Loucy (cell line): Measurements from ENCODE around the gene PTPRA.

Experiments
- H2AFZ ChIP-seq: fragments of 200-600 bp; sonication (generic); 2 replicates; pipeline ENCODE4 v1.6.0; 2016; ENCODE audit warnings: antibody characterized with exemption, mild to moderate bottlenecking, low read length, moderate library complexity
- H3F3A ChIP-seq: fragments of 200-600 bp; 2 replicates; pipeline ENCODE4 v1.6.0; 2016; ENCODE audit warnings: antibody characterized with exemption, low read depth, mild to moderate bottlenecking
- H3K27me3 ChIP-seq: fragments of 200-600 bp; sonication (generic); 2 replicates; pipeline ENCODE4 v1.6.1; 2014; ENCODE audit warnings: low read length, mild to moderate bottlenecking; ENCODE audit not compliant: insufficient read depth, poor library complexity, severe bottlenecking
- H3K36me3 ChIP-seq: fragments of 200-600 bp; sonication (generic); 2 replicates; pipeline ENCODE4 v1.6.1; 2016; ENCODE audit warnings: low read length; ENCODE audit not compliant: insufficient read depth
- H3K4me1 ChIP-seq: fragments of 200-600 bp; sonication (generic); 2 replicates; pipeline ENCODE4 v1.5.1; 2014; ENCODE audit warnings: low read length, mild to moderate bottlenecking; ENCODE audit not compliant: insufficient read depth, poor library complexity, severe bottlenecking
- H3K4me2 ChIP-seq: fragments of 200-600 bp; sonication (generic); 2 replicates; pipeline ENCODE4 v1.6.0; 2014; ENCODE audit warnings: antibody characterized with exemption, low read length, low read depth, mild to moderate bottlenecking; ENCODE audit not compliant: poor library complexity, severe bottlenecking
- H3K4me3 ChIP-seq: fragments of 200-600 bp; sonication (generic); 2 replicates; pipeline ENCODE4 v1.5.1; 2014; ENCODE audit warnings: low read length, mild to moderate bottlenecking, mixed read lengths; ENCODE audit not compliant: poor library complexity, severe bottlenecking
- H3K79me2 ChIP-seq: fragments of 200-600 bp; sonication (generic); 2 replicates; pipeline ENCODE4 v1.6.1; 2014; ENCODE audit warnings: low read length; ENCODE audit not compliant: insufficient read depth
- H3K9ac ChIP-seq: fragments of 200-600 bp; sonication (generic); 2 replicates; pipeline ENCODE4 v1.6.0; 2014; ENCODE audit warnings: mild to moderate bottlenecking, low read depth, low read length, moderate library complexity; ENCODE audit not compliant: poor library complexity, severe bottlenecking
- H3K9me2 ChIP-seq: fragments of 200-600 bp; sonication (generic); replicated peaks from 2 replicates; pipeline ENCODE4 v1.6.1; 2016; ENCODE audit warnings: low read depth, low read length, mixed read lengths
- H3K9me3 ChIP-seq: fragments of 200-600 bp; sonication (generic); 2 replicates; pipeline ENCODE4 v1.6.1; 2014; ENCODE audit warnings: mild to moderate bottlenecking, antibody characterized with exemption, low read length, low read depth; ENCODE audit not compliant: insufficient read depth
- H4K20me1 ChIP-seq: fragments of 200-600 bp; sonication (generic); 2 replicates; pipeline ENCODE4 v1.6.0; 2014; ENCODE audit warnings: antibody characterized with exemption, low read length, mild to moderate bottlenecking; ENCODE audit not compliant: insufficient read depth, poor library complexity, severe bottlenecking
- EZH2phosphoT487 ChIP-seq: fragments of 200-600 bp; IDR thresholded peaks from 2 replicates; pipeline ENCODE4 v1.6.1; 2018; ENCODE audit warnings: antibody characterized with exemption, mild to moderate bottlenecking, moderate library complexity, borderline replicate concordance
- TF ChIP-seq, protein P1 (sequence below): fragments of 200-600 bp; sonication (generic); conservative IDR thresholded peaks from 2 replicates; pipeline ENCODE4 v1.5.1; 2014; ENCODE audit warnings: mild to moderate bottlenecking, antibody characterized with exemption, low read length

PTPRA gene

DNA sequence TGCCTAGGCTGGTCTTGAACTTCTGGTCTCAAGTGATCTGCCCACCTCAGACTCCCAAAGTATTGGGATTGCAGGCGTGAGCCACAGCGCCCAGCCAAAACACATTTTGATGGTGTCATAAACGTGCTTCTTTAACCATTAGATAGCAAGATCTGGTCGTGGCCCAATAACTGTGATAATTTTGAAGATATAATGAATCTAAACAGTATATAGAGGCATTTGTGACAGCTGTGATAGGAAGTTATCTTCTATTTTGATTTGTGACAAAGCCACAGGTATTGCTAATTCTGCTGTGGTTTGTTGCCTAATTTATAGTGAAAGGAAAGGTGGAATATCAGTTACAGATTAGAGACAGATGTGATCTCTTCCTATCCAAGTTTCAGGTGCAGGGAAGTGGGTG lies 197.4 kb downstream of the PTPRA start:
- peaks cover 17% of the 10 kb centered on the region for H3K4me1 ChIP-seq
- peak overlapping the region; percentile 84 for H3K9ac ChIP-seq
- H4K20me1 ChIP-seq: peaks cover 8% of the 10 kb centered on the region
- H3F3A ChIP-seq: no peaks in the 10 kb centered on the region
- H3K36me3 ChIP-seq: no peaks in the 10 kb centered on the region
- peak overlapping the region; percentile 89 for H3K4me2 ChIP-seq
- no peaks in the 10 kb centered on the region for H3K9me2 ChIP-seq
- H3K4me3 ChIP-seq: peak overlapping the region; percentile 82
- no peak for TF ChIP-seq EZH2phosphoT487
- TF ChIP-seq, protein P1, sequence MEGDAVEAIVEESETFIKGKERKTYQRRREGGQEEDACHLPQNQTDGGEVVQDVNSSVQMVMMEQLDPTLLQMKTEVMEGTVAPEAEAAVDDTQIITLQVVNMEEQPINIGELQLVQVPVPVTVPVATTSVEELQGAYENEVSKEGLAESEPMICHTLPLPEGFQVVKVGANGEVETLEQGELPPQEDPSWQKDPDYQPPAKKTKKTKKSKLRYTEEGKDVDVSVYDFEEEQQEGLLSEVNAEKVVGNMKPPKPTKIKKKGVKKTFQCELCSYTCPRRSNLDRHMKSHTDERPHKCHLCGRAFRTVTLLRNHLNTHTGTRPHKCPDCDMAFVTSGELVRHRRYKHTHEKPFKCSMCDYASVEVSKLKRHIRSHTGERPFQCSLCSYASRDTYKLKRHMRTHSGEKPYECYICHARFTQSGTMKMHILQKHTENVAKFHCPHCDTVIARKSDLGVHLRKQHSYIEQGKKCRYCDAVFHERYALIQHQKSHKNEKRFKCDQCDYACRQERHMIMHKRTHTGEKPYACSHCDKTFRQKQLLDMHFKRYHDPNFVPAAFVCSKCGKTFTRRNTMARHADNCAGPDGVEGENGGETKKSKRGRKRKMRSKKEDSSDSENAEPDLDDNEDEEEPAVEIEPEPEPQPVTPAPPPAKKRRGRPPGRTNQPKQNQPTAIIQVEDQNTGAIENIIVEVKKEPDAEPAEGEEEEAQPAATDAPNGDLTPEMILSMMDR: no peak
- no peaks in the 10 kb centered on the region for H3K27me3 ChIP-seq
- H3K79me2 ChIP-seq: peaks cover 16% of the 10 kb centered on the region; the same call in 1 of the 2 replicates
- H3K9me3 ChIP-seq: no peaks in the 10 kb centered on the region
- no peak overlapping the region for H2AFZ ChIP-seq

DNA sequence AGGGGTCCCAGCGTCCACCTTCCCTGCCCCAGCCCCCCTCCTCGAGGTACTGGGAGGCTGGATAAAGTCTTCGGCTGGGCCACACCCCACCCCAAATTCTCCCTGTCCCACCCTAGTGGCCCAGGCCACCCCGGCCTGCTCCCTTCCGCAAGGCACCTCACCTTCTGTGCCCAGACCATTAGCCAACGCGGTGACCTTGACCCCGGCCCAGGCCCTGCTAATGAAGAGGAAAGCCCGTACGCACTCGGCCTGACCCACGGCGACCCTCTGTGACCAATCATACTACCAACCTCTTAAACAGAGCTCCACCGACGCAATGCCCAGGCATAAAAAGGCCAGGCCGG lies 198.0 kb downstream of the PTPRA start:
- Histone ChIP-seq H3K4me1 (peaks cover 17% of the 10 kb centered on the region), H3F3A (no peaks in the 10 kb centered on the region), H3K36me3 (no peaks in the 10 kb centered on the region), H3K4me2 (peak overlapping the region; percentile 89), H3K27me3 (no peaks in the 10 kb centered on the region), H3K79me2 (peaks cover 16% of the 10 kb centered on the region; the same call in 1 of the 2 replicates), H3K9me3 (no peaks in the 10 kb centered on the region), H2AFZ (peak overlapping the region; percentile 94; the same call in 1 of the 2 replicates), H4K20me1 (peaks cover 8% of the 10 kb centered on the region), H3K4me3 (peak overlapping the region; percentile 82), H3K9ac (peak overlapping the region; percentile 84), H3K9me2 (no peaks in the 10 kb centered on the region)
- no peak for TF ChIP-seq EZH2phosphoT487
- TF ChIP-seq, protein P1: no peak

DNA sequence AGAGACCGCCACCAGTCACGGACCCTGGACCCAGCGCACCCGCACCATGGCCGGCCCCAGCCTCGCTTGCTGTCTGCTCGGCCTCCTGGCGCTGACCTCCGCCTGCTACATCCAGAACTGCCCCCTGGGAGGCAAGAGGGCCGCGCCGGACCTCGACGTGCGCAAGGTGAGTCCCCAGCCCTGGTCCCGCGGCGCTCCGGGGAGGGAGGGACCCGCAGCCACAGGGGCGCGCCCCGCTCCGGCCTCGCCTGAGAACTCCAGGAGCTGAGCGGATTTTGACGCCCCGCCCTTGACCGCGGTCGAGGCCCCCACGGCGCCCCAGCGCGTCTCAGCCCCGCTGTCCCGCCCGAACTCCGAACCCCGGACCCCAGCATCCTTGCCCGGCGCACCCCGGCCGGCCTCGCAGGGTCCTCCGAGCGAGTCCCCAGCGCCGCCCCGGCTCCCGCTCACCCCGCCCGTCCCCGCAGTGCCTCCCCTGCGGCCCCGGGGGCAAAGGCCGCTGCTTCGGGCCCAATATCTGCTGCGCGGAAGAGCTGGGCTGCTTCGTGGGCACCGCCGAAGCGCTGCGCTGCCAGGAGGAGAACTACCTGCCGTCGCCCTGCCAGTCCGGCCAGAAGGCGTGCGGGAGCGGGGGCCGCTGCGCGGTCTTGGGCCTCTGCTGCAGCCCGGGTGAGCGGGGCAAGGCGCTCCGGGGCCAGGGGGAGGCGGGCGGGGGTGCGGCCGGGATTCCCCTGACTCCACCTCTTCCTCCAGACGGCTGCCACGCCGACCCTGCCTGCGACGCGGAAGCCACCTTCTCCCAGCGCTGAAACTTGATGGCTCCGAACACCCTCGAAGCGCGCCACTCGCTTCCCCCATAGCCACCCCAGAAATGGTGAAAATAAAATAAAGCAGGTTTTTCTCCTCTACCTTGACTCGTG lies 198.6 kb downstream of the PTPRA start, which contains the start of gene OXT:
OXT (plus strand) TSS at position 11 of the 920 bp plus-strand sequence; CDS start at position 47, 36 bp downstream.
- H3K79me2 ChIP-seq: peaks cover 16% of the 10 kb centered on the region; the same call in 1 of the 2 replicates
- TF ChIP-seq, protein P1: no peak
- no peak for TF ChIP-seq EZH2phosphoT487
- H3K4me3 ChIP-seq: peak within 1 kb of the TSS; percentile 82
- peaks cover 17% of the 10 kb centered on the region for H3K4me1 ChIP-seq
- H3F3A ChIP-seq: no peaks in the 10 kb centered on the region
- peaks cover 8% of the 10 kb centered on the region for H4K20me1 ChIP-seq
- peak within 1 kb of the TSS; percentile 89 for H3K4me2 ChIP-seq
- peak within 1 kb of the TSS; percentile 84 for H3K9ac ChIP-seq
- no peaks in the 10 kb centered on the region for H3K27me3 ChIP-seq
- H3K9me3 ChIP-seq: no peaks in the 10 kb centered on the region
- no peaks in the 10 kb centered on the region for H3K9me2 ChIP-seq
- no peaks in the 10 kb centered on the region for H3K36me3 ChIP-seq
- H2AFZ ChIP-seq: peak within 1 kb of the TSS; percentile 94
